Measurements from ENCODE around the gene FRMD4A. TPM values are rescaled to one million over a fixed set of nuclear protein-coding genes. Genes with fewer than 3 reads are reported as not detected.
A peak's percentile ranks its signal among the peaks of the same experiment; 100 is the strongest.

Gene FRMD4A
- total RNA-seq, 2 donors from 2014 or later, result 37.8 to 41.6 TPM

DNA sequence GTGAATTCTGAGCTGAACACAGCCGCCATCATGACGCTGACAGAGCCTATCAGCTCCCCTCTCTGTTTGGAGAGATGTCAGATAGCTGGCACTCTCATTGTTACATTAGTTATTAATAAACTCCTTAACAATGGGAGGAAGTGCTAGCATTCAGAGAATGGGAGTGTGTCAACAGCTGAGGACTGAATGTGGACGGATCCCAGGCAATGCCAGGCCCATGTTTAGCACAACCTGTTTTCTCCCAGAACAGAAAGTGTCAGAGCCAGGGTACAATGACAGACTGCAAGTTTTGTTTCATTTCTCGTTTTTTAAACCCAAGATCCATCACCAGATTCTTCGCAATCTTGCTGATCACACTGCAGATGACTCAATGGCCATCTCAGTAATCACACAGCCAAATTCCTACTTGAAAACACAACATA is 644.4 kb downstream of the FRMD4A start:
- DNase-seq (ENCODE audit: low spot score), result peak; percentile 24
- intact Hi-C loops (cut with DNase I), result no loop called here

DNA sequence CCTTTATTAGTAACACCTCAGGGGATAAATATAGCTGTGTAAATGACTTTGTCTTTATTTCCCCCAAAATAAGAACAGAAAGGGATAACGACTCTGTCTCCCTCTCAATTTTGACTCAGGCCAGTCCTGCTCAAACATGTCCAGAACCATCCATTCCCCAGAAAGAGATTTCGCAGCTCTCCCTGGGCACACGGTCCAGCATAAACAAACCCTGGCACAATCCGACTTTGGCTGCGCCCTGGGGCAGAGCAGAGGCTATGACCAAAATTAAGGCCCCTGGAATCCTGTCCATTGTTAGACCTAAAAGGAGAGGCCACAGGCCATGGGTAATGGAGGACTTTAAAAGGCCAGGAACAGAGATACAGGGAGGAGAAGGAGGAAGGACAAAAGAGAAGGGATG is 644.8 kb downstream of the FRMD4A start:
- DNase-seq (ENCODE audit: low spot score), result peak; percentile 57
- intact Hi-C loops (cut with DNase I), result no loop called here

DNA sequence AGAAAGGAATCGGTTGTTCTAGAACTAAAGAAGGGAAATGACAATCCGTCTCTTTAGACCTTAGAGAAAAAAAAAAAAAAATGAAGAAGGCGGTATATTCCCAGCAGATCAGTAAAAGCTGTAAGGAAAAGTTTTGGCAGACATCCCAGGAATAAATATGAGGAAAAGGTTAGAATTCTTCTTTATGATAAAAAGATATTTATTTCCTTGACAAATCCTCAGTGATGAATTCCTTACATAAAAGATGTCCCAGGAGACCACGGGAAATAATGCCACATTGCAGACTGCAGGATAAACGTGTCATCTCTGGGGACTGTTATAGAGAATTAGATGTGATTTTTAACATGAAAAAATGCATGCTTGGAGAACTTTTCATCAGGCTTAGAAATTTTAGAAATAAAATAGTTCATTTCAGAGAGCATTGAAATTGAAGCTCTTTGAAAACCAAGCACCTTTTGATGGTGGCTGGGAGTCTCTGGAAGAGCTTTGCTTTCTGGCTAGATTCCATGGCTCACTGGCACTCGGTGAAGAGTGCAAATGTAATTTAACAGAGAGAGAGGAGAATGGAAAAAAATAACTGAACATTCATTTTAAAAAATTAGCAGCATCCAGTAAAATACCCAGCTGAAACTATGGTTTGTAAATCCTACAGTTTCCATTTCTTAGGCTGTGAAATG is 645.8 kb downstream of the FRMD4A start:
- intact Hi-C loops (cut with DNase I), result no loop called here
- DNase-seq (ENCODE audit: low spot score), result no peak

DNA sequence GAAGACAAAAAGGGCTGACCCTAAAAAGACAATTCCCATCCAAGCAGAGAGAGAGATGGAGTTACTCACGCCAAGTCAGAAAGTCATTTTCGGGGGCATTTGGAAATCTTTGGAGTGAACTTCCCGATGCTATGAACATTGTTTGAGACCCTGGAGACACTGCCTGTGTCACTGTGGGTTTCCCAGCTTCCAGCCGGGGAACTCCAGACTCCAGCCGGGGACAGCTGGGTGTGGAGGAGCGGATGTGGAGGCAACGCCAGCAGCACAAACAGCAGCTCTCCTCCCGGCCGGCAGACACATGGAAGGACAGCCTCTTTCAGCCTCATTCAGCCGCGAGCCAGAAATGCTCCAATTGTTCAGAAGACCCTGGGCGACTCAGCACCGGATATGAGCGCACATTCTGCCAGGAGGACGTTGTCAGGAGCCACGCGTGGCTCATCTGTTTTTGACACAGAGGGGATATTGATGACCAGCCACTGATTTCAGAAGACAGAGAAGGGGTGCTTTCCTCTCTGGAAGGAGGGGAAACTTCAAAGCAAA is 646.4 kb downstream of the FRMD4A start:
- intact Hi-C loops (cut with DNase I), result no loop called here
- peak; percentile 93 for DNase-seq (ENCODE audit: low spot score)

DNA sequence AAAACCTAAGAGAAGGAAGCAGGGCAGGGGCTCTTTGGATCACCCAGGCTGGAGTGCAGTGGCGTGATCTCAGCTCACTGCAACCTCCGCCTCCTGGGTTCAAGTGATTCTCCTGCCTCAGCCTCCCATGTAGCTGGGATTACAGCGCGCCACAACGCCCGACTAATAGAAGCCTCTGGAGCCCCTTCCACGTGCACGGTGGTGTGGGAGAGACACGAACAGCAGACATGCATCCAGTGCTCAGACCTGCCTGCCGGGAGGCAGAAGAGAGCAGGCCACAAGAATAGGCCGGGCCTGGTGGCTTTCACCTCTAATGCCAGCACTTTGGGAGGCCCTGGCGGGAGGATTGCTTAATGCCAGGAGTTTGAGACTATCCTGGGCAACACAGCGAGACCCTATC is 647.7 kb downstream of the FRMD4A start:
- intact Hi-C loops (cut with DNase I), result no loop called here
- DNase-seq (ENCODE audit: low spot score), result peak; percentile 68

DNA sequence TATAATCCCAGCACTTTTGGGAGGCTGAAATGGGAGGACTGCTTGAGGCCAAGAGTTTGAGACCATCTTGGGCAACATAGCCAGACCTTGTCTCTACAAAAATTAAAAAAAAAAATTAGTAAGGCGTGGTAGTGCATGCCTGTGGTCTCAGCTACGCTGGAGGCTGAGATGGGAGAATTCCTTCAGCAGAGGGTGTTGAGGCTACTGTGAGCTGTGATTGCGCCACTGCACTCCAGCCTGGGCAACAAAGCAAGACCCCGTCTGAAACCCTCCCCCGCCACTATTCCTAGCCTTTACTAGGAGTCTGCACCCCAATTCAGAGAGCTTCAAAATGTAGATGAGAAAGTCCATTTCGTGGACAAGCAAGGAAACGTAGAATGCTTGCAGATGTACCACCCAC is 648.8 kb downstream of the FRMD4A start:
- DNase-seq (ENCODE audit: low spot score), result peak; percentile 15
- intact Hi-C loops (cut with DNase I), result no loop called here

DNA sequence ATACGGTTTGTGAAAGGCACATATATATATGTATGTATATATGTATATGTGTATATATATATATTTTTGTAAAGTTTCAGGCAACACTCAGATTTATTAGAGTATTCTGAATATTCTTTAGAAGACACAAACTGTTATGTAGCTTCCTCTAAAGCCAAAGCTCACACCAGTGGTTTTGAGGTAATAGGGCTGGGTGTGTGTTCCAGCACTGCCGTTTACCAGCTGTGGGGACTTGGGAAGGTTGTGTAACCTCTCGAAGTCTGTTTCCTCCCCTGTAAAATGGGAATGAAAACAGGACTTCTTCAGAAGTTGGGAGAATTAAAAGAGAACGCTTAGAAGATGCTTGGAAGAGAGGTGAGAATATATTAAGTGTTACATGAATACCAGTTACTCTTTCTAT is 649.2 kb downstream of the FRMD4A start:
- no peak for DNase-seq (ENCODE audit: low spot score)
- intact Hi-C loops (cut with DNase I), result no loop called here

DNA sequence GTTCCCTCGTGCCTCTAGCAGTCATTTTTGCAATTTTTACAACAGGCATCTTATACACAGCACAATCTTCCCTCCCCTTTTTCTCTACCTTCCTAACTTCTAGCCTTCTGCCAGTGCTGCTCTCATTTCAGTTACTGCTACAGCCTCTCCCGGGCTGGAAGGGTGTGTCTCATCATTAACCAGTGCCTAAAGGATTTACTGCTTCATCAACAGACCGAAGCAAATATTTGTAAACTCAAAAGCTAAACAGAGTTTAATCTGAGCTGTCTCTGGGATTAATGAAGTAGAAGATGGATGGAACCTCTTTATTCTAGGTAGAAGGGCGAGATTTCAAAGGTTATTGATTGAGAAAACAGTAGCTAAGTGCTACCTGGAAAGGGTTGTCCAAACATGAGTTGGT is 649.6 kb downstream of the FRMD4A start:
- no peak for DNase-seq (ENCODE audit: low spot score)
- intact Hi-C loops (cut with DNase I), result no loop called here

DNA sequence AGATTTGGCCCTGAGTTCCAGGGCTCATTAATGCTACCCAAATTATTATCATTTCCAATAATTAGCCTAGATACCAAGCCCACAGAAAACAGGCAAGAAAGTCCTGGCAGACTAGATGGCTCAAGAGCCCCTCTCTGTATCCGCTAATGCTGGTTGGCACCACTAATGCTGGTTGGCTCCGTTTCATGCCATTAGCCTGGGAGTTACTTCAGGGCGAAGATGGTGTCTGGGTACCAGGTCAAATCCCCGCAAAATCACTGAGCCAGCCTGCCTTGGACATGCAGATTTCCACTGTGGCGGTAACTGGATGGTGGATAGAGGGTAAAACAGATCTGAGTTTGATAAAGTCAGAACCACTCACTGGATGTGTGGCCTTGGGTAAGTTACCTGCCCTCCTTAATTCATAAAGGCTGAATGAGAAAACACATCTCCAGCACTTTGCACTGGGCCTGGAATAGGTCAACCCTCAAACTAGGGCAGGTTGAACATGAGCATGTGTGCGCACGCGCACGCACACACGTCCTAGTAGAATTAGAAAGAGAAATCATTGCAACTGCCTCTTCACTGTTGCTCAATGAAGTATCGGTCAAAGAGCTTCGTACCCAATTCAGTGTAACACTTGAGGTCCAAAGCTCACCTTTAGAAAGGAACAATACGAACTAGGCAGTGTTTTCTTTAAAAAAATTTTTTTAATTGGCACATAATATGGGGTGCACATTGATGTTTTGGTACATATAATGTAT is 652.5 kb downstream of the FRMD4A start:
- DNase-seq (ENCODE audit: low spot score), result peak; percentile 59
- intact Hi-C loops (cut with DNase I), result no loop called here

DNA sequence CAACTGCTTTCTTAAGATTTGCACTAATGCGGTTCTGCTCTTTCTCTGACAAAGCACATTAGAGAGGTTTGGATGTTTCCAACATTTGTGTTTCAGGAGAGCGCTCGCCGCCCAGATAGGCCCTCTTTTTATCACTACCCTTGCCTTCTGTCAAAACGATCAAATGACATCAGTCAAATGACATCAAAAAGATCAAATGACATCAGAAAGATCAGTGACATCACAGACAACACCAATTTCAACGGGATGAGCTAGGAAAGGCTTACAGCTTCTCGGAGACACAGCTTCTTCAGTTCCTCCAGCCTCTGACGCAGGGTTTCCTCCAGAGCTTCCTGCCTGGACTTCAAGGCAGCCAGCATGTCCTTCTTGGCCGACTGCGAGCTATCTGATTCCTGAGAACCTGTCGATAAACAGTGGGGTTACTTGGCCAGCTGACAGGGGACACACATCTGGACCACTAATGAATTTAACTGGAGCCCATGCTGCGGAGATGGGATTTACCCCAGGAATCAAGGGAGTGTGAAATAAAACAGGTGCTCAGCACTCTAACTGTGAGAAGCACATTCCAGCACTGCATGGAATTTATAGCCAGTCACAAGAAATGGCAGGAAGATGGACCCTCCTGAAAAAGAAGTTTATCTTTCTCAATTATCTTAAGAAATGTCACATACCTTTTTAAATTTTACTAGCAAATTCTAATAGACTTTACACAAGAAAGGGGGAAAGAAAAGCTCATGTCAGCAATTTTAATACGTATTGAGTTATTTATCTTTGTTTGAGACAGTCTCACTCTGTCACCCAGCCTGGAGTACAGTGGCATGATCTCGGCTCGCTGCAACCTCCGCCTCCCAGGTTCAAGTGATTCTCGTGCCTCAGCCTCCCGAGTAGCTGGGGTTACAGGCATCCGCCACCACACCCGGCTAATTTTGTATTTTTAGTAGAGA is 655.8 kb downstream of the FRMD4A start:
- peak; percentile 74 for DNase-seq (ENCODE audit: low spot score)
- intact Hi-C loops (cut with DNase I), result no loop called here

DNA sequence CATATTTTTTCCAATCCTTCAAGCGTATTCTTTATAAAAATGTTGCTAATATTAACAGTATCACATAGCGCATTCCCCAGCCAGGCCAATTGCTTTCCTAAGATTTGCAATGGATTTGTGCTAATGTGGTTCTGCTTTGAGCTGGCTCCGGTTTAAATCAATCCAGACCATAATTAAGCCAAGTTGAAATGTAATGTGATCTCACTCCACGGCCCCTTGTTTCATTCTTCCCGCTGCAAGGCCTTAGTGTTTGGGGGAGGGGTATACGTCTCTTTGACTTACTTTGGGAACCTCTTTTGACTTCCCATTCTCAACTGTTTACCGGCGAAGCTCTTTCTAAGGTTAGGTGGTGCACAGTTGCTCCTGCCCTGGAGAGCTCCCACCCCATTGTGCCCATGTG is 657.6 kb downstream of the FRMD4A start:
- intact Hi-C loops (cut with DNase I), result no loop called here

DNA sequence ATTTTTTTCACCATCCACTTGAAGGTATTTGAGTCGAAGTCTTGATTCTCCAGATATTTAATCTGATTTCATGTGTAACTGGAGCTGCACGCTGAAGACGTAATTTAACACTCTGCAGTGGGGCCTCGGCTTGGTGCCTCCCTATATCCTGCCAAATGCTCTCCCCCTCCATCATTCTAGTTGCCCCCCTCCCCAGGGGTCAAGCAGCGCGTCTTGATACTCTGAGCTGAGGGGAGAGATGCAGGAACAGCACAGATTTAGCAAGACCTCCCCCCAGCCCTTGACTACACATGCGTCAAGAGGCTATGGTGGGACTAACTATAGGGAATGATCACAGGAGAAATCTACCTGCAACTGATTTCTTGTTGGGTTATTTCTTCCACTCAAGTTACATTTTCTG is 658.2 kb downstream of the FRMD4A start:
- DNase-seq (ENCODE audit: low spot score), result peak; percentile 26
- intact Hi-C loops (cut with DNase I), result no loop called here

More for the DNA sequence above, 657.6 kb downstream of the FRMD4A start:
- DNase-seq (ENCODE audit: low spot score), result no peak

DNA sequence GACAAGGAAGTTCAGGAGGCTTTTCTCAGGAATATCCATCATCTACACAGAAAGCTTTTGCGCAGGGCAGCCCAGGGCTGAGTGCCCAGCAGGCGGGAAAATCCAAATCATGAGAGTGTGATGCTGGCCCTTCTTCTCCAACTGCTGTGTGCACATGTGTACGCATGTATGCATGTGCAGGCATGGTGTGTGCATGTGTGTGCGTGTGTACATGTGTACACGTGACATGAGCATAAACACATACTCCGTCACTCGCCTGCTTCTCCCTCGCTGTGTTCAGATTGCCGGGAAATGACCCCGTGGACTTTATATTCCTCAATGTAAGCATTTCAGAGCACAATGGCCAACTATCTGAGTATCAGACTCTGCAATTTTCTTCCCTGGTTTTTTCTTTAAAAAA is 658.8 kb downstream of the FRMD4A start:
- intact Hi-C loops (cut with DNase I), result no loop called here
- DNase-seq (ENCODE audit: low spot score), result peak; percentile 26

DNA sequence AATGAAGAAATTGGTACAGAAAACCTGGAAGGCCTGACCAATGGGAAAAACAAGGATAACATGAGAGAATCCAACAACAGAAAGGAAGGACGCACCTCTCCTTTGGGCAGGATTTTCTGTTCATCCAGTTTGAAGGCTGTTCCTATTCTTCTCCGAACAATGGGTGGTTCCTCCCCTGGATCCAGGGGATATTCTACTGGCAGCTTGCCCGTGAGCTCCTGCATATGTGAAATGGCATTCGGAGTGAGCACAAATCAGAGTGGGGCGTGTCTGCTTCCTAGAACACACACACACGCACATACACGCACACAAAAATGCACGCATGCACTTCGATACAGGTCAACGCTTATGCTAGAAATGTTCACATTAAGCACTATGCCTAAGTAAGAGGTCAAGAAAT is 660.4 kb downstream of the FRMD4A start:
- no peak for DNase-seq (ENCODE audit: low spot score)
- intact Hi-C loops (cut with DNase I), result no loop called here

DNA sequence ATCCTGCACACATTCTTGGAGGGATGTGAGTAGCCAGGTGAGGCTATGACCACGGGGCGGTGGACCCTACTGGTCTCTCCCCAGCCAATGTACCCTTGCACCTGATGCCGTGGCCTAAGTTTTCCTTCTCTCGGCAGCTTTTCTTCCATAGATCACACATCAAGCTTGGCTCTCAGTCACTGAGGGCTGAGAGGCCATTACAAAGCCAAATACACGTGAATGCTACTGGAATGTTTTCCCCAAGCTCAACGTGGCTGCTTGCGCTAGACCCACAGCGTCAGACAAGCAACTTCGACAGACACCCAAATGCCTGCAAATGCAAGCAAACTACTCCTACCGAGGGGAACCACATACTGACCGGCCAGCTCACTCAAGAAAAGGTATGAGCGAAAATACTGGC is 660.8 kb downstream of the FRMD4A start:
- DNase-seq (ENCODE audit: low spot score), result no peak
- intact Hi-C loops (cut with DNase I), result no loop called here

DNA sequence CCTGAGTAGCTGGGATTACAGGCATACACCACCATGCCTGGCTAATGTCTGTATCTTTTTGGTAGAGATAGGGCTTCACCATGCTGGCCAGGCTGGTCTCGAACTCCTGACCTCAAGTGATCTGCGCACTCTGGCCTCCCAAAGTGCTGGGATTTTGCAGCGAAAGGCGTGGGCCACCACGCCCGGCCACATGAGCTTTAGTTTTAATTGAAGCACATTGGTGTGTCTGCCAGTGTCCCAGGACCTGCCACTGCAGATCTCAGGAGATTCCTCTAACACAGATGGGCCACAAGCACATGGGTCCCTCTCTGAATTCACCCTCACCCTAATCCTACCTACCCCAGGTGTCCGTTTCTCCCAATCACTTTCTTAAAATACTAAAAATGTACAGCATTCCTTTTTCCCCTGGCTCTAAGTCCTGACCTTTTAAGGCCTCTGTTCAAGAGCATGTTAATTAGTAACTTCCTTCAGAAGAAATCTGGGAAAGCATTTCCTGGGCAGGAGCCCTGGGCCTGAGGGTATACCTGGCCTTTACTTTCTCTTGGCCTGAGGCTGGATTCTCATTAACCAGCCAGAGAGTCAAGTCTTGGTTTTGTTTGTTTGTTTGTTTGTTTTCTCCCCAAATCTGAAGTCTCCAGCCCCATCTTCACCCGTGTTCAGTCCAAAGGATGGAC is 661.4 kb downstream of the FRMD4A start:
- intact Hi-C loops (cut with DNase I), result no loop called here
- DNase-seq (ENCODE audit: low spot score), result no peak

DNA sequence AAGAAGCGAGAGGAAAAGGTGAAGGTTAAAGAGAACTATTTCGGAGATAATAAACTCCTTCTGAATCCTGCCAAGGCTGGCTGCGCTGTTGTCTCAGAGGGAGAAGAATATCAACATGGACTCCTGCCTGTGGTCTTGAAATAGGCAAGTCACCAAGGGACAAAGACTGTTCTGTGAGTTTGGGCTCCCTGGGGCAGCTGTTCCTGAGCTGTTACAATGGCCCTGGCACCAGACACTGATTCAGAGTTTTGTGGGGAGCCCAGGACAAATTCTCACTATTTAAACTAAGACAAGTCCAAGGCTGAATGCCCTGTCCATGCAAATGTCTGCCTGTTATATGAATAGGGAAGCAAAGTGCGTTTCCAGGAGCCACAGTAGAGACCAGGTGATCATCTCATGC is 662.6 kb downstream of the FRMD4A start:
- intact Hi-C loops (cut with DNase I), result no loop called here
- DNase-seq (ENCODE audit: low spot score), result no peak

DNA sequence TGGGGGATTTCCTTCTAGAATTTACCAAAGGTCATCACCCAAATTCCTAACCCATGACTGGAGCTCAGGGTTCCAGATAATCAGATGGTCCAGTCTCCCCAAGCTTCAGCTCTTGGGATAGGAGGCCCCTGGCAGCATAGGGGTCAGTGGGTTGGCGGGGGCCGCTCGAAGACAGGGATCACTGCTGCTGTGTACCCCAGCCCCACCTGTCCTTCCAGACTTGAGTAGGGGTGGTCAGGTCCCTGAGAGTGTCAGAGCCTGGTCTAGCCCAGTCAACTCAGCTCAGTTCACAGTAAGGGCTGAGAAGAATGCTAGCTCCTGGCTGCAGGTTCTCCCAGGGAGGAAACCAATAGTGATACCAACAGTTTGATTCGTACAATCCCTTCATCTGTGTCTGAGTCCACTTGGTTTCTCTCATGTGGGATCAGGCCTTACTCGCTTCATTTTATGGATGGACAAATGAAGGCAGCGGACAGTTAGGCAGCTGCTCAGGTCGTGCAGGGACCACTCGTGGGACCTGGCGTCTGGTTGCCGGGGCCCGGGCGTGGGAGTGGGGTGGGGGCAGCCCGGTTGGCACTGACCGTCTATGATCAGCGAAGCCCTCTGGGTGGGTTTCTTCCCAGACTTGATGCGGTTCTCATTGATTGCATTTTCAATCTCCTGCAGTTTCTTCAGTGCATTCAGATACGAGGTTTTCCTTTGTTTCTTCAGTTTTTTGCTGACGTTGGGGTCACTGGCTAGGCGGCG is 665.0 kb downstream of the FRMD4A start:
- no peak for DNase-seq (ENCODE audit: low spot score)

DNA sequence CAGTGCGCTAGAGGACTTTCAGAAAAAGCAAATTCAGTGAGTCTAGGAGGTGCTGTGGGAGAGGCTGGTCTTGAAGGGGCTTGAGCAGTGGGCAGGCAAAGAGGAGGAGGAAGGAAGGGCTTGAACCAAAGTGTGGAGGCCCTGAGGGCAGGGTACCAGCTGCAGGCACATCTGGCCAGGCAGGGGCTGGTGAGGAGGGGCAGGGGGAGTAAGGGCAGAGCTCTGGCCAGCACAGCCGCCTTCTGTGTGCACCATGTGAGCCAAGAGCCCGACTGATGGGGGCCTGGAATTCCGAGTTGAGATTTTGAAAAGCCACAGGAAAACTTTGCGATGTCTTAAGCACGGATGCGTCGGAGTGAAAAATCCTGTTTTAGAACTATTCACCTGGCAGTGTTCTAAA is 669.5 kb downstream of the FRMD4A start:
- DNase-seq (ENCODE audit: low spot score), result no peak
- intact Hi-C loops (cut with DNase I), result no loop called here

More for the DNA sequence above, 665.0 kb downstream of the FRMD4A start:
- intact Hi-C loops (cut with DNase I), result no loop called here
